Ovary (tissue), 9 donors: ENCODE results near the gene KIF9. TPM values are rescaled to one million over a fixed set of nuclear protein-coding genes. Genes with fewer than 3 reads are reported as not detected.
A peak's percentile ranks its signal among the peaks of the same experiment; 100 is the strongest.

Experiments
- DNase-seq, 5 donors: peaks; one replicate each; pipeline ENCODE4 v3.0.0-alpha.2; 2019 to 2020
- H3K27ac ChIP-seq, 2 donors: fragments of 200-600 bp; one replicate each; pipeline versions ENCODE4 v1.5.1 to v1.8.0; 2019 to 2022
- H3K27me3 ChIP-seq: fragments of 200-600 bp; one replicate; pipeline ENCODE4 v1.8.0; 2022
- H3K36me3 ChIP-seq: fragments of 200-600 bp; sonication (generic); one replicate; pipeline ENCODE4 v1.5.1; 2019
- H3K4me1 ChIP-seq: one replicate; pipeline ENCODE4 v1.8.1; 2013; ENCODE audit warnings: mild to moderate bottlenecking, moderate library complexity; ENCODE audit not compliant: insufficient read depth
- H3K4me3 ChIP-seq: fragments of 200-600 bp; sonication (generic); one replicate; pipeline ENCODE4 v1.5.1; 2017
- H3K9me3 ChIP-seq, 2 donors: fragments of 200-600 bp in 1 of 2; sonication (generic) in 1 of 2; one replicate each; pipeline versions ENCODE4 v1.5.1 to v1.8.1; 2013 to 2019; ENCODE audit warnings: mild to moderate bottlenecking in 1 of 2, moderate library complexity in 1 of 2
- CTCF ChIP-seq, 3 donors: fragments of 450-650 bp in 2 of 3; fragments of 200-600 bp in 1 of 3; IDR thresholded peaks; one replicate each; pipeline versions ENCODE4 v1.5.1 to v1.8.0; 2016 to 2022; ENCODE audit warnings: antibody characterized with exemption in 3 of 3, mild to moderate bottlenecking in 1 of 3
- EP300 ChIP-seq: sonication (generic); formaldehyde crosslinking; IDR thresholded peaks from one replicate; pipeline ENCODE4 v1.6.1; 2017; ENCODE audit warnings: antibody characterized with exemption
- POLR2A ChIP-seq: fragments of 450-650 bp; IDR thresholded peaks from one replicate; pipeline ENCODE4 v1.6.1; 2017; ENCODE audit warnings: antibody characterized with exemption, mild to moderate bottlenecking, moderate library complexity
- WGBS, 3 donors: extraction: QIAGEN DNeasy Blood & Tissue Kit in 1 of 3; methylation state at CpG; one replicate each; pipeline versions ENCODE4 v1.1.5 to v1.1.7; 2013 to 2017; 5-methylcytosine and 5-hydroxymethylcytosine counted together
- intact Hi-C, 4 donors: fragments of 100-400 bp; cut with DNase I; formaldehyde crosslinking; loops; one replicate each; pipeline versions ENCODE4 v1.11.0 to v1.15.1; 2022 to 2023
- polyA plus RNA-seq, 2 donors: library from polyadenylated mRNA; stranded (reverse); fragments of 200-250 nt in 1 of 2; fragments of 350-450 nt in 1 of 2; fragmentation: Illumina TruSeq in 1 of 2; extraction: RNeasy Lipid Tissue Mini Kit (QIAGEN cat#74804) in 1 of 2; gene quantifications; one replicate each; pipeline ENCODE4 v1.2.3, GENCODE V29; 2013 to 2014
- total RNA-seq, 7 donors: library from RNA; depleted of rRNA in 2 of 7; stranded (reverse); fragments of >200 nt in 2 of 7; fragmentation: NEBNext Ultra II Directional in 3 of 7; extraction: Animal tissue kit (Norgen Biotek cat#: 25700) in 3 of 7; gene quantifications; one replicate each; pipeline versions ENCODE4 v1.1.0 to v1.2.4, GENCODE V29; 2016 to 2023
- donor health status: DM: no; HTN: no; CAD: no; lungs with moderate emphysema.
- donor health status: DM: no; HTN: no; CAD: no.
- donor health status: Bipolar disorder and iron deficiency.
- donor health status: DM: yes; HTN: yes; CAD: no.
- donor health status: DM: no; HTN: no; CAD: no.
- donor health status: DM: yes; HTN: yes; CAD: no.

KIF9 gene
- total and polyA plus RNA-seq, 9 donors, result 2.5 to 29.4 (median 4.8) TPM

GRCh38 chr3:47291158-47291753 is 8.7 kb upstream of the KIF9 start:
- no peaks in the 10 kb centered on the region for H3K9me3 ChIP-seq
- H3K27ac ChIP-seq, result no peak overlapping the region
- peaks cover 4% of the 10 kb centered on the region for H3K4me1 ChIP-seq
- no peak for DNase-seq
- no peaks in the 10 kb centered on the region for H3K27me3 ChIP-seq
- 77 to 87% (median 85%) methylated on average over 4 of the region's 4 CpGs for WGBS, 3 donors
- no peak for TF ChIP-seq POLR2A
- TF ChIP-seq CTCF (IDR thresholded peaks at IDR 0.05), result no peak
- no peak for TF ChIP-seq EP300
- no peaks in the 10 kb centered on the region for H3K36me3 ChIP-seq
- intact Hi-C loops, result no loop called here
- H3K4me3 ChIP-seq, result no peak overlapping the region

DNA sequence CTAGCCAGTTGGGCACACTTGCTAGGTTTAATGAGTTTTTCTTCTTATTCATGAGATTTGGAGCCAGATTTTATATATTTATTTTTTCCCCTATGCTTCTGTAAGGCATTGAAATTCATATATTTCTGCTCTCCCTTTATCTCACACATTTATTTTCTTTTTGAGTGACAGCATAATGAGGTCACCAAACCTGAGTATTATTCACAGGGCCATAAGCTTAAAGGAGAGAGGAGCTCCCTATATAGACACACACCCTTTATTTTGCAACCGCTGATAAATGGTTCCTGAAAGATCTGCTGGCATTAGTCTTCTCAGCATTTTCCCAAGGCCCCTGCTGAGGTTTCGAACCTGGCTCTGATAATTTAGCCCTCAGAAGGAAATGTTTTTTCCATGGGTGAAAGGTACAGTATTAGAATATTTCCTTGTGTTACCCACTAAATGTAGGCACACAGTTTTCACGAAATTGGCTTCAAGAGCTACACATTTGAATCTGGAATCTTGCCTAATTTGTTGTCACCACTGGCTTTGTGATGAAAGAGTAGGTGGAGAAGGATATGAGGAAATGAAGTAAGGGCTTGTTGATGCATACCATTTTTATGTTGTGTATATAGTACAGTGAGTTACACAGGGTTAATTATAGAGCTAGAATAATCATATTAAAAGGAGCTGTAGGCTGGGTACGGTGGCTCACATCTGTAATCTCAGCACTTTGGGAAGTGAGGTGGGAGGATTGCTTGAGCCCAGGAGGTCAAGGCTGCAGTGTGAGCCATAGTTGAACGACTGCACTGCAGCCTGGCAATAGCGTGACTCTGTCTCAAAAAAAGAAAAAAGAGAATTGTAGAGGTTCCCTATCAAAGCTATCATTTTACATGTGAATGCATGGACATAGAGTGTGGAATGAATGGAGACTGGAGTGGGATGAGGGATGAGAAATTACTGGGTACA is 6.6 kb upstream of the KIF9 start:
- TF ChIP-seq EP300, result no peak
- no peak for TF ChIP-seq CTCF (IDR thresholded peaks at IDR 0.05)
- no peak for TF ChIP-seq POLR2A
- H3K4me3 ChIP-seq, result no peak overlapping the region
- intact Hi-C loops, result no loop called here
- H3K9me3 ChIP-seq, result no peaks in the 10 kb centered on the region
- WGBS, 3 donors, result 38 to 50% (median 43%) methylated on average over 6 of the region's 6 CpGs
- no peak for DNase-seq
- peaks cover 5% of the 10 kb centered on the region for H3K4me1 ChIP-seq
- H3K27ac ChIP-seq, result no peak overlapping the region
- no peaks in the 10 kb centered on the region for H3K27me3 ChIP-seq
- no peaks in the 10 kb centered on the region for H3K36me3 ChIP-seq

- H3K4me3 ChIP-seq, result peak overlapping the region; percentile 80
- intact Hi-C loops, result no loop called here
These were observed 1.2 kb upstream of the KIF9 start for GRCh38 chr3:47283591-47284364.

More at GRCh38 chr3:47283591-47284364, 1.2 kb upstream of the KIF9 start:
- Histone ChIP-seq H3K9me3 (no peaks in the 10 kb centered on the region), H3K36me3 (no peaks in the 10 kb centered on the region), H3K4me1 (peaks cover 9% of the 10 kb centered on the region), H3K27ac (no peak overlapping the region), H3K27me3 (no peaks in the 10 kb centered on the region)
- 27 to 33% (median 31%) methylated on average over 12 of the region's 12 CpGs for WGBS, 3 donors
- no peak for TF ChIP-seq POLR2A
- no peak for TF ChIP-seq CTCF (IDR thresholded peaks at IDR 0.05)
- TF ChIP-seq EP300, result no peak
- peak in 2 of 5 donors; percentile 26 to 41 for DNase-seq
